SK-N-SH (cell line): ENCODE data around the gene MAN2A1. TPM values are rescaled to one million over a fixed set of nuclear protein-coding genes. Genes with fewer than 3 reads are reported as not detected.

ENCODE experiments used
- CTCF ChIA-PET: fragments of 300-600, 350-600 bp; formaldehyde crosslinking; extraction: SDS; loops from one replicate; lab custom pipeline; 2021; lab: Yijun Ruan, JAX
- POLR2A ChIA-PET: fragments of 350-600 bp; sonication (Branson Sonifier 250); formaldehyde crosslinking; extraction: SDS; loops from one replicate; lab custom pipeline; 2020; ENCODE audit warnings: antibody characterized with exemption, inconsistent platforms; lab: Yijun Ruan, JAX
- DNase-seq: peaks from one replicate; pipeline ENCODE4 v3.0.0; 2012
- H2AFZ ChIP-seq: fragments of 200-600 bp; sonication (generic); 2 replicates; pipeline ENCODE4 v1.8.1; 2016; ENCODE audit warnings: antibody characterized with exemption, mild to moderate bottlenecking, low read depth
- H3F3A ChIP-seq: fragments of 200-600 bp; sonication (generic); replicated peaks from 2 replicates; pipeline ENCODE3; 2016; ENCODE audit warnings: antibody characterized with exemption, mild to moderate bottlenecking; ENCODE audit not compliant: insufficient read depth
- H3K27ac ChIP-seq, 2 experiments: fragments of 200-500 bp in 1 of 2; fragments of 200-600 bp in 1 of 2; sonication (Bioruptor generic) in 1 of 2; sonication (generic), shearing (Covaris generic) in 1 of 2; 2 replicates each; pipeline versions ENCODE4 v1.5.1 to v1.6.1; 2014 to 2016; ENCODE audit warnings: low read depth in 2 of 2, inconsistent platforms in 1 of 2, low read length in 1 of 2, mild to moderate bottlenecking in 1 of 2, mixed read lengths in 1 of 2
- H3K27me3 ChIP-seq: fragments of 200-600 bp; sonication (generic), shearing (Covaris generic); 2 replicates; pipeline ENCODE4 v1.6.1; 2016; ENCODE audit warnings: mixed run types; ENCODE audit not compliant: insufficient read depth
- H3K36me3 ChIP-seq, 2 experiments: fragments of 200-500 bp in 1 of 2; fragments of 200-600 bp in 1 of 2; sonication (Bioruptor generic) in 1 of 2; sonication (generic) in 1 of 2; replicated peaks in 1 of 2; 2 replicates each; pipeline versions ENCODE3 to v1.5.1; 2014 to 2016; ENCODE audit warnings: low read length in 1 of 2, mild to moderate bottlenecking in 1 of 2; ENCODE audit not compliant: insufficient read depth in 2 of 2, control insufficient read depth in 1 of 2
- H3K4me1 ChIP-seq, 2 experiments: fragments of 200-500 bp in 1 of 2; fragments of 200-600 bp in 1 of 2; sonication (Bioruptor generic) in 1 of 2; sonication (generic), shearing (Covaris generic) in 1 of 2; 2 replicates each; pipeline versions ENCODE4 v1.5.1 to v1.6.1; 2014 to 2016; ENCODE audit warnings: low read depth in 1 of 2, low read length in 1 of 2, mixed run types in 1 of 2; ENCODE audit not compliant: insufficient read depth in 2 of 2, control insufficient read depth in 1 of 2
- H3K4me2 ChIP-seq: fragments of 200-600 bp; sonication (generic), shearing (Covaris generic); 2 replicates; pipeline ENCODE4 v1.6.1; 2017; ENCODE audit warnings: mixed run types
- H3K4me3 ChIP-seq, 2 experiments: fragments of 200-500 bp in 1 of 2; fragments of 200-600 bp in 1 of 2; sonication (Bioruptor generic) in 1 of 2; sonication (generic), shearing (Covaris generic) in 1 of 2; 2 replicates each; pipeline versions ENCODE4 v1.5.1 to v1.8.1; 2014 to 2016; ENCODE audit warnings: low read depth in 2 of 2, inconsistent platforms in 1 of 2, low read length in 1 of 2, mild to moderate bottlenecking in 1 of 2, mixed read lengths in 1 of 2, moderate library complexity in 1 of 2
- H3K79me2 ChIP-seq: fragments of 200-600 bp; sonication (generic); 2 replicates; pipeline ENCODE4 v1.8.1; 2017; ENCODE audit warnings: mild to moderate bottlenecking; ENCODE audit not compliant: insufficient read depth
- H3K9ac ChIP-seq: fragments of 200-600 bp; sonication (generic); 2 replicates; pipeline ENCODE4 v1.6.1; 2017; ENCODE audit warnings: mixed run types
- H3K9me2 ChIP-seq: fragments of 200-600 bp; sonication (generic); 2 replicates; pipeline ENCODE4 v1.6.1; 2017; ENCODE audit warnings: mixed run types
- H3K9me3 ChIP-seq: fragments of 200-600 bp; sonication (generic); 2 replicates; pipeline ENCODE4 v1.6.1; 2017; ENCODE audit warnings: mixed run types, mild to moderate bottlenecking, moderate library complexity
- H4K20me1 ChIP-seq: fragments of 200-600 bp; sonication (generic); 2 replicates; pipeline ENCODE4 v1.6.1; 2017; ENCODE audit warnings: mild to moderate bottlenecking, mixed run types; ENCODE audit not compliant: insufficient read depth
- CHD2 ChIP-seq: fragments of 150-350 bp; IDR thresholded peaks from 2 replicates; pipeline ENCODE4 v1.6.1; 2018; ENCODE audit warnings: low read length; ENCODE audit not compliant: partially characterized antibody
- ELF1 ChIP-seq: IDR thresholded peaks from 2 replicates; pipeline ENCODE4 v1.4.0; 2012
- EZH2phosphoT487 ChIP-seq: fragments of 200-600 bp; sonication (generic); IDR thresholded peaks from 2 replicates; pipeline ENCODE4 v1.6.1; 2017; ENCODE audit warnings: low read depth, mixed run types, mild to moderate bottlenecking, antibody characterized with exemption, moderate library complexity, borderline replicate concordance
- FOSL2 ChIP-seq: IDR thresholded peaks from 2 replicates; pipeline ENCODE4 v1.4.0; 2012; ENCODE audit warnings: low read depth, mild to moderate bottlenecking, moderate library complexity, borderline replicate concordance
- FOXJ3 ChIP-seq: sonication (generic); formaldehyde crosslinking; IDR thresholded peaks from 2 replicates; pipeline ENCODE4 v1.5.1; 2020; ENCODE audit warnings: mild to moderate bottlenecking, missing genetic modification reagents
- FOXM1 ChIP-seq: IDR thresholded peaks from 2 replicates; pipeline ENCODE4 v1.4.0; 2012; ENCODE audit warnings: low read depth, mild to moderate bottlenecking
- GABPA ChIP-seq: IDR thresholded peaks from 2 replicates; pipeline ENCODE4 v1.4.0; 2012; ENCODE audit warnings: low read depth, mild to moderate bottlenecking
- JUND ChIP-seq: IDR thresholded peaks from 2 replicates; pipeline ENCODE4 v1.4.0; 2012
- NRF1 ChIP-seq: IDR thresholded peaks from 2 replicates; pipeline ENCODE4 v1.6.1; 2012; ENCODE audit warnings: low read depth, mild to moderate bottlenecking, low read length
- PBX3 ChIP-seq: IDR thresholded peaks from 2 replicates; pipeline ENCODE4; 2012
- POLR2AphosphoS5 ChIP-seq: IDR thresholded peaks from 2 replicates; pipeline ENCODE4 v1.6.1; 2012; ENCODE audit warnings: low read depth, low read length
- RCOR1 ChIP-seq: fragments of 150-350 bp; IDR thresholded peaks from 2 replicates; pipeline ENCODE4 v1.6.1; 2017; ENCODE audit warnings: antibody characterized with exemption, low read length
- RFX5 ChIP-seq: IDR thresholded peaks from 2 replicates; pipeline ENCODE4 v1.6.1; 2012; ENCODE audit warnings: mild to moderate bottlenecking, improper control_type of control experiment, low read length
- RXRA ChIP-seq: IDR thresholded peaks from 2 replicates; pipeline ENCODE4 v1.4.0; 2012; ENCODE audit warnings: low read depth, mild to moderate bottlenecking, borderline replicate concordance
- SIN3A ChIP-seq: IDR thresholded peaks from 2 replicates; pipeline ENCODE4 v1.6.1; 2012; ENCODE audit warnings: low read depth, mild to moderate bottlenecking, low read length, moderate library complexity, borderline replicate concordance
- TAF1 ChIP-seq: IDR thresholded peaks from 2 replicates; pipeline ENCODE4 v1.6.1; 2012; ENCODE audit warnings: low read depth, mild to moderate bottlenecking, low read length, moderate library complexity, borderline replicate concordance
- TEAD4 ChIP-seq: IDR thresholded peaks from 2 replicates; pipeline ENCODE4 v1.4.0; 2012; ENCODE audit warnings: mild to moderate bottlenecking, borderline replicate concordance; ENCODE audit not compliant: insufficient read depth
- USF2 ChIP-seq: fragments of 150-350 bp; IDR thresholded peaks from 2 replicates; pipeline ENCODE4 v1.6.1; 2017; ENCODE audit warnings: antibody characterized with exemption, low read length, low read depth, borderline replicate concordance
- ZBTB33 ChIP-seq: IDR thresholded peaks from 2 replicates; pipeline ENCODE4 v1.4.0; 2012; ENCODE audit warnings: low read depth, borderline replicate concordance
- WGBS: methylation state at CpG from one replicate; pipeline ENCODE4 v1.1.6; 2017; ENCODE audit warnings: low lambda C conversion rate; 5-methylcytosine and 5-hydroxymethylcytosine counted together
- polyA plus RNA-seq, 3 experiments: library from polyadenylated mRNA; depleted of rRNA; stranded (reverse); fragments of >200 nt; gene quantifications; 2 replicates each; pipeline ENCODE4 v1.2.3, GENCODE V29; 2012

MAN2A1 gene
- polyA plus RNA-seq, 1 of the 3 experiments (the other 2 are of a cell fraction): 19.7 TPM

GRCh38 chr5:109868737-109869136, 179.0 kb downstream of the MAN2A1 start:
- H2AFZ ChIP-seq: no peak overlapping the region
- peaks cover 23% of the 10 kb centered on the region for H3F3A ChIP-seq
- DNase-seq: no peak
- H3K9me3 ChIP-seq: no peaks in the 10 kb centered on the region
- H3K36me3 ChIP-seq: peaks cover 9% of the 10 kb centered on the region in 2 experiments
- no peaks in the 10 kb centered on the region for H4K20me1 ChIP-seq
- ChIA-PET CTCF (no interaction called here), POLR2A (no interaction called here)
- H3K4me2 ChIP-seq: no peak overlapping the region
- H3K27ac ChIP-seq: no peak overlapping the region
- peaks cover 0 to 21% of the 10 kb centered on the region in 2 experiments for H3K4me1 ChIP-seq
- H3K9me2 ChIP-seq: no peaks in the 10 kb centered on the region
- no peak overlapping the region for H3K9ac ChIP-seq
- no peak for TF ChIP-seq TEAD4
- no peak for TF ChIP-seq CHD2
- no peak for TF ChIP-seq RFX5
- TF ChIP-seq NRF1: no peak
- TF ChIP-seq FOXM1: no peak
- no peak for TF ChIP-seq JUND
- TF ChIP-seq FOSL2: no peak
- no peak for TF ChIP-seq GABPA
- no peak for TF ChIP-seq RCOR1
- TF ChIP-seq USF2: no peak
- no peak for TF ChIP-seq ZBTB33
- TF ChIP-seq SIN3A: no peak
- TF ChIP-seq TAF1: no peak
- no peak for TF ChIP-seq EZH2phosphoT487
- TF ChIP-seq POLR2AphosphoS5: no peak
- no peak for TF ChIP-seq ELF1
- TF ChIP-seq FOXJ3 (CRISPR knock-in tag): no peak
- TF ChIP-seq RXRA: no peak
- no peak for TF ChIP-seq PBX3
- H3K27me3 ChIP-seq: no peaks in the 10 kb centered on the region
- H3K79me2 ChIP-seq: no peaks in the 10 kb centered on the region
- no peak overlapping the region for H3K4me3 ChIP-seq
- WGBS: 93% methylated on average over 2 of the region's 2 CpGs
